CD4-positive, alpha-beta T cell treated with Interleukin-6 for 4 hours (primary cell): ENCODE data around the gene REV1.
"Not testable (repeated sequence)": the region's sequence is repeated elsewhere in the genome, so short reads cannot be mapped to it uniquely, and the experiment has no call there.

Experiments
- DNase-seq: peaks from one replicate; pipeline ENCODE4 v3.0.0-alpha.2; 2020; ENCODE audit warnings: mixed read lengths

REV1 gene

DNA sequence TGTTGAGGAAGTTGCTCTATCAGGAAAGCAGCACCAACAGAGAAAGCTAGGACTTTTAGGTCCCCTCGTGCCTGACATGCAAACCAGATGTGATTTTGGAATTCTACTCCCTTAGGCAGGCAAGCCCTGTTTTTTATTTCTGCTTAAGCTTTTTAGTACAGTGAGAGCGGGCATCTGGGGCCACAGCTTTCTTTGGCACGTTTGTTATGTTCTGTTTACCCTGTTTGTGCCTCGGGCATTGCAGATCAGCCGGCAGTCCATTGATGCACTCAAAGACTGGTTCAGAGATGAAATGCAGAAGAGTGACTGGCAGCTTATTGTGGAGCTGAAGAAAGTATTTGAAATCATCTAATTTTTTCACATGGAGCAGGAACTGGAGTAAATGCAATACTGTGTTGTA is 90.8 kb downstream of the REV1 start:
- DNase-seq, result no peak

DNA sequence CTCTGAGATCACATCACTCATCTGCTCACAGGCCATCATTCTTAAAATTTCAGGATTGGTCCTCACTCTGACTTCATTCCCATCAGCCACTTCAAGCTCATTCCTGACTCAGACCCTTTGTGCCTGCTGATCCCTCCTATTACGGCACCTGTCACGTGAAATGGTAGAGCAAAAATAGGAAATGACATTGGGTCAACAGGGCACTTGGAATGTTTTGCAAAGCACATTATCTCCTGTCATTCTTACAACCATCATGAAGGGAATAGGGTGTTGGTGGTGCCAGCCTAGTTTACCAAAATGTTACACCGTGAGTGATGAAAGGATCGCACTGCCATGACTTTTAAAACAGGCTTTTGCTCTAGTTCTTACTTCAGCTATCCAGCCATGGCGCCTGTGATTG is 91.5 kb downstream of the REV1 start:
- DNase-seq, result no peak

DNA sequence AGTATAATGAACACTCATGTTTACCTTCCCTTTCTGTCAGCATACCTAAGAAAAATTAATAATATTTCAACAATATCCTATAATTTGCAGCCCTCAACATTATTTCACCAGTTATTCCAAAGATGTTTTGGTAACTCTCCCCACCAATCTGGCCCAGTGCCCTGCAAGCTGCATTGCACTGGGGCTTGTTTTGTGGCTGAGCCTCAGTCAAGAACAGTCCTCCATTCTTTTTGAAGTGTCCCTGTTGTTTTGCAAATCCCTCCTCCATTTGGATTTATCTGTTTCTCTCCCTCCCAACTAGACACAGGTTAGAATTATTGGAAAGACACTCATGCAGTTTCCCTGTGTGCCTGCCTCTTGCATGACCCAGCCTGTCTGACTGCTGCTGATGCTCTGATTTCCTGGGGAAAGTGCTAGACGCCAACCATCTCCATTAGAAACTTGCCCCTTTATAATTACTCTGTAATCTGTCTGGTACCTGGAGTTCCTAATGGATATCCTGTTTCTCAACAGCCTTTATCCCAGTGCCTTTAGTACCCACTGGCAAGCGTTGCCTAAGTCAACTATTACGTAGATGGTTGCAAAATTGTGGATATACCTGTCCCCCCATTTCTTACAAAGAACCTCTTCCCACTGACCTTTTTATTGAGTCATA is 92.4 kb downstream of the REV1 start:
- no peak for DNase-seq

DNA sequence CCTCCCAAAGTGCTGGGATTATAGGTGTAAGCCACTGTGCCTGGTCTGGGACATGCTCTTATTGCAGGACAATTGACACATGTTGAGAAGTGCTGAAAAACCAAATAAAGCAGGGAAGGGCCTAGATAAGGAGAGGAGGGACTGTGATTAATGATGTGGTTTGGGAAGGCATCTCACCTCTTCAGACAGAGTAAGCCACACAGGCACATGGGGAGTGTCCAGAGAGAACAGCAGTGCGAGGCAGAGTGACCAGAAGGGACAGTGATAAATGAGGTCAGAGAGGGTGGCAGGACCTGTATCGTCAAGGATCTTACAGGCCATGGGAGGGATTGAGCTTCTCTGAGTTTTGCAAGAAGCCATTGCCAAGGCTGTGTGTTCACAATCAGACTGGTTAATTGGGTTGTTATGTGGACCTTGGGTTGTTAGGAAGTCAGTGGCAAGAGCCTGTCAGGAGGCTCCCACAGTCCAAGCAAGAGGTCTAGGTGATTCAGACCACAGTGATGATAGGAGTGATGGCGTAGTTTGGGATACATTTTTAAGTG is 94.2 kb downstream of the REV1 start:
- DNase-seq, result no peak

DNA sequence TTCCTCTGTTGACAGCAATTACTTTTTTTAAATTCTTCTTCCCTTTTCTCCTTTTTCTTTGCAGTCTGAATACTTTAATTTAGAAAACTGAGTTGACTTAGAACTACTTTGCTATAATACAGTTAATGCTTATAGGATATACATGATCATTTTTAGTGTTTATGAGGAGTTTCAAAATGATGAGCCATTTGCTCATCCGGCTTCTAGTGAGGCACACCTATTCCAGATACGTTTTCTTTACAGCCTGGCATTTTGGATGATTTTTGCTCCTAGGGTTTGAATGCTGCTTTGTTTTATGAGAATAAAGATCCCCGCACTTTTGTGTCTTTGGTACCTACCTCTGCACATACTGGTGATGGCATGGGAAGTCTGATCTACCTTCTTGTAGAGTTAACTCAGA is 99.9 kb downstream of the REV1 start:
- DNase-seq, result no peak

DNA sequence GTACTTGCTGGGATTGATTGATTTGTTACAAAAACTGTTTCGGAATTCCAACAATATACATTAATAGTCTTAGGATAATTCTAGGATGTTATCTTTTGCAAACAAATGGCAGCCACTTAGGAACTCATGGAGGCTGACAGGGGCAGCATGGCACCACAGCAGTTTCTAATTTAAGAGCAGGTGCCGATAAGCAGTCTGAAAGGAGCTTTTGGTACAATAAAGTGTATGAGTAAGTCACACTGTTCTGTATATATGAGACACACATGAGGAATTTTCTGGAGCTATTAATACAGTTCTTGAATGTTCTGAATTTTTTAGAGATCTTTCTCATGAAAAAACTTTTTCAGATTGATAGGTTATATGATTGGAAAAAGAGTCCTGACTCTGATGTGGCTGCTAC is 100.4 kb downstream of the REV1 start:
- no peak for DNase-seq

DNA sequence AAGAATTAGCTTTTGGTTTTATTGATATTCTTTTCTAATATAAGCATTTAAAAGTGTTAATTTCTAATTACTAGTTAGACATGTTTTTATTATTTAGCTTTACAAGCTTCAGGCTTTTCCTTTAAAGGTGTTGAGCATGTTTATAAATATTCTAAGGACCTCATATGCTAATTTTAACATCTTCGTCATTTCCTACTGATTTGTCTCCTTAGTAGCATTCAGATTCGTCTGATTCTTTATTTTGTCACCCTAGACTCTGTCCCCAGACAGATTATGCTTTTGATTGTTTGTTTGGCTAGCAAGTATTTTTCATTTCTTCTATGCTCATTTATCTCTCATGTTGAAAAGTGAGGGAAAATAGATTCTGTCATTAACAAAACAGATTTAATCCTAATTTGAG is 100.9 kb downstream of the REV1 start:
- no peak for DNase-seq

DNA sequence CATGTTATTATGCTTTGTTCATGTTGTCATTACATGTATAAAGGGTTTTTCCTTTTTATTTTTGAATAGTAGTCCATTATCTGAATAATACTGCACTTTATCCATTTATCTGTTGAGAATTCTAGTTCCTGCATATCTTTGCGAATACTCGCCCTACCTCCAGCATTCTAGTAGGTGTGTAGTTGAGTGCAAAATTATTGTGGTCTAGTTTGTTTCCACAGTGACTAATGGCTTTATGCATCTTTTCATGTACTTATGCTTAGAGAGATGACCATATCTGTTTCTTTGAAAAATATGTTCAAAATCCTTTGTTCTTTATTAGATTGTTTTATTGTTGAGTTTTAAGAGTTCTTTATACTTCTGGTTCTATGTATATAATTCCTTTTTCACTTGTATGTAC is 103.8 kb downstream of the REV1 start:
- no peak for DNase-seq

DNA sequence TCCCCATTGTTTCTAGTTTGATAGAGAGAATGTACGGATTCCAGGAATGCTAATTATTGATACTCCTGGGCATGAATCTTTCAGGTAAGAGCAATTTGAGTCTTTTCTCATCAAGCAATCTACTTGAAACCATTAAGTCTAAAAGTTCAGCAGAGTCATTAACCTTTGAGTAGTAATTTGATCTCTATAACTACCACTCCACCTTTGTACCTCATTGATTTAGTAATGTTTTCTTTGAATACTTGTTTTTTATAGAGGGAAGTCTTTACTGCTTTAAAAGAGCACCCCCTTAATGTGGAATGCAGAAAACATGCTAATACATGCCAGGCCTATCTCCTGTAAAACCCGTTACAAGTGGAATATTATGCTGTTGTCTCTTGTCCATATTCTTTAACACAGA is 107.7 kb downstream of the REV1 start:
- no peak for DNase-seq

DNA sequence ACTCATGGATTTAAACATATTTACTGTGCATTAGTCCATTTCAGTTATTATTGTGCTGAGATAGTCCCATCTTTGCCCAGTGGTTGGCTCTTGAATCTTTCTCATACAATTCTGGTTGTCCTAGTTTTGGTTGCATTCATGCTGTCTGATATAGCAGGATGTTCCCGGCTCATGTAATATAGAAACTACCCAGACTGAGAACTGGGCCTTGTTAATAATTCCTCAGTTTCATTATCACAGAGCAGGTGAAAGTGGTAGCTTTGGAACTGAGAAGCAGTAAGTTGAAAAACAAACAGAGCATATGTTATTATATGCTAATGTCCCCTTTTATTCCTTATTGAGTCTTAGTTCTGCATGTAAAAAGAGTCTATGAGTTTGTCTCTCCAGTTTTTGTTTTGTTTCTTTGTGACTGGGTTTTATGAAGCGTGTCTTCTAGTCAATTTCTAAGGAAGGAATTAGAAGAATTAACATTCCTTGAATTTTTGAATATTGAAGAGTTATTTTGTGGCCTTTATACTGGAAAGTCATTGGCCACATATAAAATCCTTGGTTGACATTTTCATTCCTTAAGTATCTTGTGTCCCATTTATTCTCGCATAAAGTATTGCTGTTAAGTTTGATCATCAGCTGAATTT is 109.3 kb downstream of the REV1 start:
- DNase-seq, result no peak

DNA sequence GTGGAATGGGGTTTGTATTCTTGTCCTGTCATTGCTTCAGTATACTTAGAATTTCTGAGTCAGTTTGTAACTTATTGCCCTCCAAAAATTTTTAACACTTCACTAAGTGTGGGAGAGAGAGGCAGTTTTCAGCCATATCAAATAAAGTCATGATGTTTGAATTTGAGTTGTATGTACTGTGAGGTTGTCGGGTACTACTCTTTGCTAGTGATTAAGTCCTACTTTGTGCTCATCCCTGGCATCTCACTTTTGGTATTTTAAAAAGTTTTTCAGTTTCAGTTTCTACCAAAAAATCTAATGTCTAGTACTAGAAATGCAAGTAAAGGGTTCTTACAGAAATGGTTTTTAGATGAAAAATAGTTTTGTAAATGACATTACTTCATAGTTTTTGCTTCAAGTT is 111.9 kb downstream of the REV1 start:
- no peak for DNase-seq

DNA sequence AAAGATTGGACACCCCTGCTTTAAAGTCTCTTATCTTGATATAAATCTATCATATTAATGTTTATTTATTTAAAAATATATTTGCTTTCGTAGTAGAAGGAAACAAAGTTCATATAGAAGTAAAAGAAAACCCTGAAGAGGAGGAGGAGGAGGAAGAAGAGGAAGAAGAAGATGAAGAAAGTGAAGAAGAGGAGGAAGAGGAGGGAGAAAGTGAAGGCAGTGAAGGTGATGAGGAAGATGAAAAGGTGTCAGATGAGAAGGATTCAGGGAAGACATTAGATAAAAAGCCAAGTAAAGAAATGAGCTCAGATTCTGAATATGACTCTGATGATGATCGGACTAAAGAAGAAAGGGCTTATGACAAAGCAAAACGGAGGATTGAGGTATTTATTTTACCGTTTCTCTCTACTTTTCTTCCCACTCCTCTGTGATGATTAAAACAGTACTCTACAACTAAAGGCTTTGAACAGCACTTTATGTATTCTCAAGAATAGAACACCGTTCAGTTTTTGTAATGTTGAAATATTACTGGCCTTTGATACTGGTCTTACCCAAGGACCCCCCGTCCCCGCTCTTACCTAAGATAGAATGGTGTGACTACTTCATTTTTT is 113.5 kb downstream of the REV1 start:
- no peak for DNase-seq

DNA sequence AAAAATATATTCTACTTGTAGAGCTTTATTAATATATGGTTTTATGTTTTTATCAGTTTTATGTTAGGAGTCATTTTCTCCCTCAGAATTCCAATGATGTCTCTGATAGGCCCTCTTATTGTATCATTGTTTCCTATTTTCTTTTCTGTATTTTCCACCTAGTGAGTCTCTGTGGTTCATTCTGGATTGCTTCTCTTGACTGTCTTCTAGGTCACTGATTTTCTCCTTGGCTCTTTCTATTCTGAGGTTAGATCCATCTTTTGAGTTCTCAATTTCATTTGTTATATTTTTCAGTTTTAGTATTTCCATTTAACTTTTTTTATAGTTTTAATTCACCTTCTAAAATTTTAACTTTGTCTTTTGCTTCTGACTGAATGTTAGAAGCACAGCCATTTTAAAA is 115.1 kb downstream of the REV1 start:
- no peak for DNase-seq

DNA sequence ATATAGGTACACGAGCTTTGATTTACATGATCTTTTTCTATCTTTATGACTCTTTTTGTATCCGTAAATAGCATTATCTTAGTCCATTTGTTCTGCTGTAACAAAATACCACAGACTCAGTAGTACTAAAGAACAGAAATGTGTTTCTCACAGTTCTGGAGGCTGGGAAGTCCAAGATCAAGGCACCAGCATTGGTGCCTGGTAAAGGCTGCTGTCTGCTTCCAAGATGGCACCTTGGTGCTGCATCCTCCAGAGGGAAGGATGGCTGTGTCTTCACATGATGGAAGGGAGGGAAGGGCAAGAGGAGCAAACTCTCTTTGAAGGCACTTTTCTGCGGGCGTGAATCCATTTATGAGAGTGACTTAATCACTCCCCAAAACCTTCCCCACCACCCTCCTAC is 116.7 kb downstream of the REV1 start:
- DNase-seq, result no peak

DNA sequence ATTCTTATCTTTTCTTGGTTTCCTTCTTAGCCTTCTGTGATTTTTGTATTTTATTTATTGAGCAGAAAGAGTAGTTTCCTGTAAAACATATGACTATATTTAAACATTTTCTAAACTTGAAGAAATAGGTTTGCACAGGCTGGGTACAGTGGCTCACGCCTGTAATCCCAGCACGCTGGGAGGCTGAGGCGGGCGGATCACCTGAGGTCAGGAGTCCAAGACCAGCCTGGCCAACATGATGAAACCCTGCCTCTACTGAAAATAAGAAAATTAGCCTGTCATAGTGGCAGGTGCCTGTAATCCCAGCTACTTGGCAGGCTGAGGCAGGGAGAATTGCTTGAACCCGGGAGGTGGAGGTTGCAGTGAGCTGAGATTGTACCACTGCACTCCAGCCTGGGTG is 121.0 kb downstream of the REV1 start:
- not testable (repeated sequence) for DNase-seq

DNA sequence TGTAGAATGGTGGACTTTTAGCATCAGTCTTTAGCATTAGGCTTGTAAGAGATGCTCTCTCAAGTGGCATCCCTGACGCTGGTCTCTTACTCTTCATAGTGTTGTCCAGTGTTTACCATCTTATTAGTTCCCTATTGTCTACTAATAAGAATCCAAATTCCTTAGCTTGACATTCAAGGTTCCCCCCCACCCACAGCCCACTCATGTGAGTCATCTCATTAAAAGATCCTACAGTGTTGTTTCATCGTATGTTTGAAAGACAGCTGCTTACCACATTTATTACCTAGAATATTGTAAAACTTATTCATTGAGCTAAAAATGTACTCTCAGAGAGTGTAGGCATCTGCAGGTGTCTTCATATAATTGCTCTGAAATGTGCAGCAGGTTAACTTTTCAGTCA is 124.2 kb downstream of the REV1 start:
- no peak for DNase-seq

DNA sequence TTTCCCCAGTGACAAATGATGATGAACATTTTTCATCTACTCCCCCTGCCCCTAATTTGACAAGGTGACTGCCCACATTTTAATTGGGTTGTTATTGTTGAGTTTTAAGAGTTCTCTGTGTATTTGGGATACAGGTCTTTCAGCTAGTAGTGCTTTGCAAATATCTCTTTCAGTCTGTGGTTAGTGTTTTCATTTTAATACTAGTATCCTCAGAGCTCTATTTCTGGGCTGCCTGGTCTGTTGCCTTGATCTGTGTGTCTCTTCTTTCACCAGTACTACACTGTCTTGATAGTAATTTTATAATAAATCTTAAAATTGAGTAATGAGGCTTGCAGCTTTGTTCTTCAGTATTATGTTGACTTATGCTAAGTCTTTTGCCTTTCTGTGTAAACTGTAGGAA is 133.0 kb downstream of the REV1 start:
- DNase-seq, result no peak

DNA sequence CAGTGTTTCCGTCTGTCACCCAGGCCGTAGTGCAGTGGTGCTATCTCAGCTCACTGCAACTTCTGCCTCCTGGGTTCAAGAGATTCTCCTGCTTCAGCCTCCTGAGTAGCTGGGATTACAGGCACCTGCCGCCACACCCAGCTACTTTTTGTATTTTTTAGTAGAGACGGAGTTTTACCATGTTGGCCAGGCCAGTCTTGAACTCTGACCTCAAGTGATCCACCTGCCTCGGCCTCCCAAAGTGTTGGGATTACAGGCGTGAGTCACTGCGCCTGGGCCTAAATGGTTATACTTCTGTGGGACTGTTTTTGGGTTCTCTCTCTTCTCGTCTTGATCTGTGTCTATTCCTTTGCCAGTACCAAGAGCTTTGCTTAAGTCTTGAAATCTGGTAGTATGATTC is 135.0 kb downstream of the REV1 start:
- not testable (repeated sequence) for DNase-seq

DNA sequence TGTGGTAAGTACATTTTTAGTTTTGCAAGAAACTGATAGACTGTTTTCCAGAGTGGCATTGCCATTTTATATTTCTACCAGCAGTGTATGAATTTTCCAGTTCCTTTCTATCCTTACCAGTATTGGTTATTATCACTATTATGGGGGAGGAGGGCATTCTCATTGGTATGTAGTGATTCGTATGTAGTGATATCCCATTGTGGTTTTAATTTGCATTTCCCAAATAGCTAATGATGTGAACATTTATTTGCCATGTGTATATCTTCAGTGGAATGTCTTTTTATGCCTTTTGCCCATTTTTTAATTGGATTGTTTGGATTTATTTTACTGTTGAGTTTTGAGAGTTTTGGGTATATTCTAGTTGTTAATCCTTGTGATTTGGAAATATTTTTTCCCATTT is 135.7 kb downstream of the REV1 start:
- no peak for DNase-seq
